AG10803 (cell line): ENCODE measurements around the gene NRF1.

ENCODE experiments used
- DNase-seq: peaks from one replicate; pipeline ENCODE4 v3.0.0; 2010; ENCODE audit warnings: low read depth
- H3K4me3 ChIP-seq: 2 replicates; pipeline ENCODE4 v1.5.1; 2011; ENCODE audit warnings: mild to moderate bottlenecking, low read length, control low read depth
- TF ChIP-seq, protein P1 (sequence below): conservative IDR thresholded peaks from 2 replicates; pipeline ENCODE4 v1.5.1; 2011; ENCODE audit warnings: mild to moderate bottlenecking, low read length, control low read depth, inconsistent platforms

The NRF1 gene

GRCh38 chr7:129767120-129768015, 155.8 kb downstream of the NRF1 start:
- TF ChIP-seq, protein P1, sequence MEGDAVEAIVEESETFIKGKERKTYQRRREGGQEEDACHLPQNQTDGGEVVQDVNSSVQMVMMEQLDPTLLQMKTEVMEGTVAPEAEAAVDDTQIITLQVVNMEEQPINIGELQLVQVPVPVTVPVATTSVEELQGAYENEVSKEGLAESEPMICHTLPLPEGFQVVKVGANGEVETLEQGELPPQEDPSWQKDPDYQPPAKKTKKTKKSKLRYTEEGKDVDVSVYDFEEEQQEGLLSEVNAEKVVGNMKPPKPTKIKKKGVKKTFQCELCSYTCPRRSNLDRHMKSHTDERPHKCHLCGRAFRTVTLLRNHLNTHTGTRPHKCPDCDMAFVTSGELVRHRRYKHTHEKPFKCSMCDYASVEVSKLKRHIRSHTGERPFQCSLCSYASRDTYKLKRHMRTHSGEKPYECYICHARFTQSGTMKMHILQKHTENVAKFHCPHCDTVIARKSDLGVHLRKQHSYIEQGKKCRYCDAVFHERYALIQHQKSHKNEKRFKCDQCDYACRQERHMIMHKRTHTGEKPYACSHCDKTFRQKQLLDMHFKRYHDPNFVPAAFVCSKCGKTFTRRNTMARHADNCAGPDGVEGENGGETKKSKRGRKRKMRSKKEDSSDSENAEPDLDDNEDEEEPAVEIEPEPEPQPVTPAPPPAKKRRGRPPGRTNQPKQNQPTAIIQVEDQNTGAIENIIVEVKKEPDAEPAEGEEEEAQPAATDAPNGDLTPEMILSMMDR: no peak
- no peak for DNase-seq
- H3K4me3 ChIP-seq: no peak overlapping the region

- H3K4me3 ChIP-seq: no peak overlapping the region
- DNase-seq: no peak
- TF ChIP-seq, protein P1: no peak
Measured at GRCh38 chr7:129768614-129769399, 157.3 kb downstream of the NRF1 start.

GRCh38 chr7:129769400-129769774, 157.9 kb downstream of the NRF1 start:
- TF ChIP-seq, protein P1: no peak
- no peak for DNase-seq

GRCh38 chr7:129769866-129770808, 158.6 kb downstream of the NRF1 start:
- no peak for DNase-seq
- TF ChIP-seq, protein P1: no peak
- no peak overlapping the region for H3K4me3 ChIP-seq

More at GRCh38 chr7:129769400-129769774, 157.9 kb downstream of the NRF1 start:
- no peak overlapping the region for H3K4me3 ChIP-seq

DNA sequence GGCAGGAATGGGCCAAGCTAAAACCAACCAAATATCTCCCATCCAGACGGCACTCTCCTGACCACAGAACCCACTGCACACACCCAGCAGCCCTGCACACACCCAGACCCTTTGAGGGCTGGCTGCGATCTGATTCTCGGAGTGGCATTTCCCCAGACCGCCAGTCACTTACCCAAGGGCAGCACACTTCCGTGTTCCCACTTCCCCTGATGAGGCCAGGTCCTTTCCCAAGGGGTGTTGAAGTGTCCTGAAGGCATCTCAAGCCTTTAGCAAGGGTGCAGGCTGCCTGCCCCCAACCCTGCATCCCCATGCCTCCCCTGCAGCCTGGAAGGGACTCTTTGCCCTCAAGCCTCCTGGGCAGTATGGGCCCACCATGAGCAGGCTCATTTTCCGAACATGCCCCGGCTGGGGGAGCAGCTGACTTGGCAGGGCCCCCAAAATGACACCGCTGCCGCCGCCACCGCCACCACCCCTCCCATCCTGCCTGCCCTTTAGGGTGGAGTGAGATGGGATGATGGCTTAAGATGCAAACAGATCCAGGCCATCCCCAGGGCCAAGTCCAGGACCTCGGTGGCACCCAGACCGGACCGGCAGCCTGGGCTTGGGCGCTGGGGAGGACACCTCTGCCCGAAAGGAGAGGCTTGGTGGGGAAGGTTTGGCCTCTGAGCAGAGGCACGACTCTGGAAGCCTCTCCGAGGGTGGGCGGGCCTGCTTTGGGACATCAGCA, 159.8 kb downstream of the NRF1 start:
- no peak for DNase-seq
- TF ChIP-seq, protein P1: no peak
- no peak overlapping the region for H3K4me3 ChIP-seq

GRCh38 chr7:129771928-129772479, 160.5 kb downstream of the NRF1 start:
- no peak overlapping the region for H3K4me3 ChIP-seq
- TF ChIP-seq, protein P1: no peak
- DNase-seq: no peak
